Activated CD8-positive, alpha-beta T cell treated with anti-CD3 and anti-CD28 coated beads, Interleukin-2, amount 10 ng/mL, durations not matched to agents 7 days and 5 days (primary cell): ENCODE results near the gene NUMA1. TPM values are rescaled to one million over a fixed set of nuclear protein-coding genes. Genes with fewer than 3 reads are reported as not detected.

Source experiments
- ATAC-seq: fragments of 150-1000 bp; cut with Tn5 transposase; one replicate; pipeline ENCODE4 v1.10.0; 2021; ENCODE audit warnings: moderate library complexity
- CTCF ChIA-PET: fragments of 350-600 bp; sonication (Branson Sonifier 250); formaldehyde crosslinking; loops from one replicate; lab custom pipeline; 2021; ENCODE audit warnings: antibody characterized with exemption; lab: Charles Lee
- POLR2A ChIA-PET: fragments of 350-600 bp; sonication (Branson Sonifier 250); formaldehyde crosslinking; loops from one replicate; lab custom pipeline; 2021; ENCODE audit warnings: antibody characterized with exemption; lab: Charles Lee
- DNase-seq: peaks from one replicate; pipeline ENCODE4 v3.0.0-alpha.2; 2020
- H3K27ac Mint-ChIP-seq: one replicate; pipeline ENCODE4 v1.8.0; 2021; ENCODE audit warnings: mild to moderate bottlenecking, mixed read lengths
- H3K27me3 Mint-ChIP-seq: one replicate; pipeline ENCODE4 v1.8.0; 2021; ENCODE audit warnings: low read depth, mixed read lengths
- H3K36me3 Mint-ChIP-seq: one replicate; pipeline ENCODE4 v1.8.0; 2021; ENCODE audit warnings: low read depth, mixed read lengths
- H3K4me1 Mint-ChIP-seq: one replicate; pipeline ENCODE4 v1.8.0; 2021; ENCODE audit warnings: low read depth, mixed read lengths
- H3K4me3 Mint-ChIP-seq: one replicate; pipeline ENCODE4 v1.8.0; 2021; ENCODE audit warnings: mild to moderate bottlenecking, mixed read lengths
- H3K9me3 Mint-ChIP-seq: one replicate; pipeline ENCODE4 v1.8.0; 2022; ENCODE audit warnings: mixed read lengths; ENCODE audit not compliant: insufficient read depth
- total RNA-seq, 2 experiments: library from RNA; stranded (reverse); gene quantifications; one replicate each; pipeline ENCODE4 v1.2.3, GENCODE V29; 2021

NUMA1 gene
- total RNA-seq, 2 experiments from 2014 or later: 198 to 199 TPM

DNA sequence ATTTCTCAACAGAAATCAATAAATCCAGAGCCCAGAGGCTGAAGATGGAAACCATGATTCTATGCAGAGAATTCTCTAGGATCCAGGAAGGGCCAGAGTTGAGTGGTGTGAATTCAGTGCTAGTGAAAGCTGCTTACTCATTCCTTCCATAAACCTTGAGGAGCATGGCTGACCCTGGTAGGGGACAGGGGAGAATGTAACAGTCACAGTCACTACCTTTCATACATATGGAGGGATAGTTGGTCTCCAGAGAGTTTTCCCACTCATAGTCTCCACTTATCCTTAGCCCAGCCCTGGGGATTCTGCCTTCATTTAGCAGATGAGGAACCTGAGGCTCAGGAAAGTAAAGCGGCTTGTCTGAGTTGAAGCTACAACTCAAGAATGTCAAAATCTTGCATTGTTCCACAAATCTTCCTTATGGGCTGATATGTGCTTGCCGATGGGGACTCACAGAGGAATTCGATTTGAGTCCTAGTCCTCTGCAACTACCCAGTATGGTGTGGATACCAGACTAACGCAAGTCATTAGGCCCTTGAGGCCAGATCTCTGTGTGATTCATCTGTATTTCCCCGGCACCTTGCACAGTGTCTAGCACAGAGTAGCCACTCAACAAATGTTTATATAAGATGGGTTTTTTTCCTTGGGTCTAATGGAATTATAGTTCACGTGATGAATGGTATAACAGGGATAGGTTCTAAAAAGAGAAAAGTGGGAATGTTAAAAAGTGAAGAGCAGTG is 35.8 kb upstream of the NUMA1 start:
- no peaks in the 10 kb centered on the region for H3K27me3 Mint-ChIP-seq
- DNase-seq (no peak), ATAC-seq (no peak)
- CTCF ChIA-PET: interaction anchor here (1.0 to 2.7 kb wide), 2 partner anchors 9 to 28 kb away, joined by 3 to 9 read pairs; no protein-coding TSS in a partner anchor
- H3K9me3 Mint-ChIP-seq: no peaks in the 10 kb centered on the region
- peaks cover 22% of the 10 kb centered on the region for H3K4me1 Mint-ChIP-seq
- H3K36me3 Mint-ChIP-seq: peaks cover 2% of the 10 kb centered on the region
- H3K27ac Mint-ChIP-seq: no peak overlapping the region
- POLR2A ChIA-PET: no interaction called here
- no peak overlapping the region for H3K4me3 Mint-ChIP-seq

DNA sequence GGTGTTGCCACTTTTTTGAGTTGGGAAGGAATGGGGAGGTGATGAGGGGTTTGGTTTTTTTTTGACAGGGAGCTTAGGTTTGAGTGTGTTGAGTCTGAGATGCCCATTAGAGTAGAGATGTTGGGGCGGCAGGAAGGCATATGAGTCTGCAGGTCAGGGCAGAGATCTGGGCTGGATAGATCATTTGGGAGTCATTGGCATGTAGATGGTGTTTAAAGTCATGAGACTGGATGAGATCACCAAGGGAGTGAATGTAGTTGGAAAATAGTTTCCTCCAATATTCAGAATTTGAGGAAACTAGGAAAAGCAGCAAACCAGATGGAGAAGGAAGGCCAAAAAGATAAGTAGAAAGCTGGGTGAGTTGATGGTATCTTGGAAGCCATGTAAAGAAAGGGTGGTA is 34.2 kb upstream of the NUMA1 start:
- no peaks in the 10 kb centered on the region for H3K27me3 Mint-ChIP-seq
- peaks cover 26% of the 10 kb centered on the region for H3K4me1 Mint-ChIP-seq
- POLR2A ChIA-PET: no interaction called here
- CTCF ChIA-PET: interaction anchor here (2.7 kb wide), 1 partner anchor 29 kb away, joined by 9 read pairs; no protein-coding TSS in a partner anchor
- DNase-seq (no peak), ATAC-seq (no peak)
- H3K27ac Mint-ChIP-seq: no peak overlapping the region
- H3K4me3 Mint-ChIP-seq: no peak overlapping the region
- peaks cover 8% of the 10 kb centered on the region for H3K36me3 Mint-ChIP-seq
- H3K9me3 Mint-ChIP-seq: no peaks in the 10 kb centered on the region

- peak overlapping the region; percentile 95 for H3K4me3 Mint-ChIP-seq
- DNase-seq (no peak), ATAC-seq (no peak)
- peaks cover 8% of the 10 kb centered on the region for H3K36me3 Mint-ChIP-seq
- peak overlapping the region; percentile 100 for H3K27ac Mint-ChIP-seq
- H3K27me3 Mint-ChIP-seq: no peaks in the 10 kb centered on the region
- CTCF ChIA-PET: interaction anchor here (1.1 to 3.7 kb wide), 6 partner anchors 11 to 321 kb away, joined by 3 to 25 read pairs (median 6); partner anchors contain the start of gene CLPB
- no peaks in the 10 kb centered on the region for H3K9me3 Mint-ChIP-seq
- peaks cover 20% of the 10 kb centered on the region for H3K4me1 Mint-ChIP-seq
- POLR2A ChIA-PET: interaction anchor here (0.6 to 3.6 kb wide), 16 partner anchors 11 to 1894 kb away, joined by 3 to 45 read pairs (median 4); partner anchors contain the start of genes INPPL1, LAMTOR1, RNF121 and XNDC1N
Observed at GRCh38 chr11:72112978-72113808, 32.9 kb upstream of the NUMA1 start.

GRCh38 chr11:72112143-72112977 is 32.0 kb upstream of the NUMA1 start, which contains the start of gene ANAPC15:
ANAPC15 (minus strand) TSS chr11:72112695; CDS start chr11:72111276, 1,419 bp downstream.
- POLR2A ChIA-PET: interaction anchor here (0.6 to 3.6 kb wide), 17 partner anchors 11 to 1895 kb away, joined by 3 to 45 read pairs (median 4); partner anchors contain the start of genes INPPL1, LAMTOR1, RNF121 and XNDC1N
- Mint-ChIP-seq H3K4me1 (peaks cover 20% of the 10 kb centered on the region), H3K27ac (peak within 1 kb of the TSS; percentile 100), H3K4me3 (peak within 1 kb of the TSS; percentile 95), H3K9me3 (no peaks in the 10 kb centered on the region), H3K27me3 (no peaks in the 10 kb centered on the region), H3K36me3 (peaks cover 8% of the 10 kb centered on the region)
- ATAC-seq: peak; percentile 93
- CTCF ChIA-PET: interaction anchor here (1.1 to 3.7 kb wide), 6 partner anchors 10 to 322 kb away, joined by 3 to 25 read pairs (median 6); partner anchors contain the start of gene CLPB
- DNase-seq: peak; percentile 100

DNA sequence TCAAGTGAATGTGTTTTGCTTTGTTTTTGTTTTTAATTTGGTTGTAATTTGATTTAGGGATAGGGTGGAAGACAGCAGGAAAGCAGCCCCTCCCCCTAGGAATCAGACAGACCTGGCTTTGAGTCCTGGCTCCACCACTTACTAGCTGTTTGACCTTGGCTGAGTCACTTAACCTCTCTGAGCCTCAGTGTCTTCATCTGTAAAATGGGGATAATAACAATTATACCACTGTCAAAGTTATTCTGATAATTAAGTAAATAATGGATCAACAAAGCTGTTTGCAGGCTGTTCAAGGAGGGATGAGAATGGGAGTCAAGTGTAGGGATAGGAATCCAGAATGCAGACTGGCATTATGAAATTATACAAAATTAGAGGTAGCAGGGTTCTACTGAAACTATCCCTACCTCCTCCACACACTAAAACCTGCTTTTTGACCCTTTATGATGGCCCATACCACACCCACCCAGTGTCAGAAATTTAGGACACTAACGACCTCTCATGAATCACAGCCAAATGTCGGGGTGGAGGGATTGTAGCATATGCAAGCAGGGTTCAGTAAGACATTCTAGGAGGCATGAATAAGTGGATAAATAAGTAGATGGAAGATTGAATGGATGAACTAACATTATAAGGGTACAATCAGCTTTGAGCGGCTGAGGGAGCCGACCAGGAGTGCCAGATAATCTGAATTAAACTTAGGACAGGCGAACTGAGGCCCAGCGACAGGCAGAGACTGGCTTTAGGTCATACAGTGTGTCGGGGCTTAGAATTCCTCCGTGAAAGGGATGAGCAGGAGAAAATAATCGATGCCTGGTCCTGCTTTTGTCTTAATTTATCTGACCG is 31.2 kb upstream of the NUMA1 start:
- H3K9me3 Mint-ChIP-seq: no peaks in the 10 kb centered on the region
- CTCF ChIA-PET: interaction anchor here (1.1 to 3.7 kb wide), 7 partner anchors 9 to 323 kb away, joined by 3 to 25 read pairs (median 4); partner anchors contain the start of gene CLPB
- DNase-seq: no peak
- H3K4me1 Mint-ChIP-seq: peaks cover 20% of the 10 kb centered on the region
- H3K4me3 Mint-ChIP-seq: peak overlapping the region; percentile 95
- no peaks in the 10 kb centered on the region for H3K27me3 Mint-ChIP-seq
- H3K27ac Mint-ChIP-seq: peak overlapping the region; percentile 100
- POLR2A ChIA-PET: interaction anchor here (0.9 to 3.6 kb wide), 10 partner anchors 10 to 319 kb away, joined by 3 to 45 read pairs (median 4); partner anchors contain the start of genes LAMTOR1, RNF121 and XNDC1N
- H3K36me3 Mint-ChIP-seq: peaks cover 8% of the 10 kb centered on the region
- no peak for ATAC-seq

DNA sequence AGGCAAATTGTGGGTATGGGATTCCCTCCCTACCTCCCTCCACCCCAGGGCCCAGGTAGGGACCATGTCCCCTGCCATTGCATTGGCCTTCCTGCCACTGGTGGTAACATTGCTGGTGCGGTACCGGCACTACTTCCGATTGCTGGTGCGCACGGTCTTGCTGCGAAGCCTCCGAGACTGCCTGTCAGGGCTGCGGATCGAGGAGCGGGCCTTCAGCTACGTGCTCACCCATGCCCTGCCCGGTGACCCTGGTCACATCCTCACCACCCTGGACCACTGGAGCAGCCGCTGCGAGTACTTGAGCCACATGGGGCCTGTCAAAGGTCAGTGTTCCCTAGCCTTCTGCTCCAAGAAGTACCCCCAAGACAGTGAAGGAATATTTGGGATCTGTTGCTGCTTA is 25.5 kb upstream of the NUMA1 start, which contains the start of gene TOMT:
TSS of gene TOMT (plus strand) at position 37 of the 400 bp plus-strand sequence. CDS start at position 65, 28 bp downstream.
- no peak for DNase-seq
- Mint-ChIP-seq H3K27me3 (no peaks in the 10 kb centered on the region), H3K4me1 (peaks cover 30% of the 10 kb centered on the region), H3K9me3 (no peaks in the 10 kb centered on the region), H3K36me3 (peaks cover 23% of the 10 kb centered on the region), H3K4me3 (no peak within 1 kb of the TSS), H3K27ac (no peak within 1 kb of the TSS)
- no peak for ATAC-seq
- CTCF ChIA-PET: interaction anchor here (0.8 to 1.8 kb wide), 3 partner anchors 14 to 81 kb away, joined by 4 read pairs; no protein-coding TSS in a partner anchor
- POLR2A ChIA-PET: interaction anchor here (0.7 to 1.4 kb wide), 2 partner anchors 11 to 1027 kb away, joined by 3 read pairs; no protein-coding TSS in a partner anchor

DNA sequence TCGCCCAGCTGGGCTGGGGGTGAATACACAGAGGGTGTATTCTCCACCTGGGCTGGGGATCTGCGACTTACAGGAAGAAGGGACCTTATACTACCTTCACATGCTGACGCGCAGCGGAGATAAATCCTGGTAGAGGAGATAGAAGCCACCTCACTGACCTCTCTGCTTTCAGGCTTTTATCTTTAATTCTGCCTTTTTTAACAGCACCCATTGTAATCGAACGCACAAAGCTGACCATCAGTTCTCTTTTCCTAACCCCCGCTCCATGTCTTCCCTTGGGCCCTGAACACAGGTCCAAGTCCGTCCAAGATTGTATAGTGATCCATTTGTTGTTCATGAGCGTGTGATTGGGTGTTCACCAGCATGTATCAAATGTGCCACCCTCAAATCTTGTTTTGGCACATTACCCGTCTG is 23.4 kb upstream of the NUMA1 start:
- Mint-ChIP-seq H3K9me3 (no peaks in the 10 kb centered on the region), H3K4me3 (peak overlapping the region; percentile 96), H3K27me3 (no peaks in the 10 kb centered on the region), H3K27ac (peak overlapping the region; percentile 87), H3K4me1 (peaks cover 38% of the 10 kb centered on the region), H3K36me3 (peaks cover 25% of the 10 kb centered on the region)
- DNase-seq (no peak), ATAC-seq (no peak)
- CTCF ChIA-PET: interaction anchor here (0.8 kb wide), 1 partner anchor 78 kb away, joined by 3 read pairs; no protein-coding TSS in a partner anchor
- POLR2A ChIA-PET: interaction anchor here (5.4 kb wide), 1 partner anchor 8 kb away, joined by 45 read pairs; the partner anchor contains the start of gene ANAPC15

DNA sequence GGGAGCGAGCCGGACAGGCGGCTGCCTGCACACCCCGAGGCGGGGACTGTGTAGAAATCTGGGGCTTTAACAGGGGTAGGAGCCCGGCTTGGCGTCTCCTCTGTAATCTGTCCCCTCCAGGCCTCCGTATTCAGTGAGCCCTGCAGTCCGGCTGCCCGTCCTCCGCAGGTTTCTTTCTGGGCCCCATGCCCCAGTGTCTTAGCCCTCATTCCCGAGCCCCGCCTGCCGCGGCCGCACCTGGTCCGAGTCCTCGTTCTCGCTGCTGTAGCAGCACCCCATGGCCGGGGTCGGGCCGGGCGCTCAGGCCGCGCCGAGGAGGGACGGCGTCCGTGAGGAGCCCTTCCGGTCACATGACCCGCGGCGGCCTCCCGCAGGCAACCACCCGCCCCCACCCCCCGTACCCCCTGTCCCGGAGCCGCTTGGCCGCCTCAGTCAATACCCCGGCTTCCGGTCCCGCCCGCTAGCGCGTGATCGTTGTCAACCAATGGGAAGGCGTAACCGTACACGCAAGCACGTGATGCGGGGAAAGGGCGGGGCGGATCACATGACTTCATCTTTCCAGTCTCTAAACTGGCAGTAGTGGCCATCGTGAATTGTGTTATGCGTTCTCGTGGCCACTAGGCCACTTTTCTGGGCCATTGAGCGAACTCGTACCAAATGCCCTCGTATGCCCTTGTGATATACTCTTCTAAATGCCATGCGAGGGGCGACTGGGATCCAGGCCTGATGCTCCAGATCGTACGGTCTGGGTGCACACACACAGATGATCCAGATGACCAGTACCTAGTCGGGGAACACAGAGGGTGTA is 22.8 kb upstream of the NUMA1 start, which contains the start of gene LAMTOR1:
TSS of gene LAMTOR1 (minus strand) at position 352 of the 808 bp plus-strand sequence. CDS start at position 279, 73 bp downstream.
- Mint-ChIP-seq H3K4me1 (peaks cover 38% of the 10 kb centered on the region), H3K9me3 (no peaks in the 10 kb centered on the region), H3K27me3 (no peaks in the 10 kb centered on the region), H3K27ac (peak within 1 kb of the TSS; percentile 87), H3K4me3 (peak within 1 kb of the TSS; percentile 96), H3K36me3 (peaks cover 31% of the 10 kb centered on the region)
- ChIA-PET POLR2A (interaction anchor here (5.4 kb wide), 1 partner anchor 9 kb away, joined by 45 read pairs; the partner anchor contains the start of gene ANAPC15), CTCF (interaction anchor here (0.8 to 4.5 kb wide), 8 partner anchors 10 to 327 kb away, joined by 3 to 48 read pairs (median 3); partner anchors contain the start of gene ANAPC15)
- DNase-seq (peak; percentile 99), ATAC-seq (peak; percentile 95)

GRCh38 chr11:72102631-72102945 is 22.2 kb upstream of the NUMA1 start:
- H3K27me3 Mint-ChIP-seq: no peaks in the 10 kb centered on the region
- ChIA-PET POLR2A (interaction anchor here (5.4 kb wide), 1 partner anchor 10 kb away, joined by 45 read pairs; the partner anchor contains the start of gene ANAPC15), CTCF (interaction anchor here (0.9 to 4.5 kb wide), 8 partner anchors 8 to 328 kb away, joined by 3 to 48 read pairs (median 4); partner anchors contain the start of gene ANAPC15)
- H3K4me1 Mint-ChIP-seq: peaks cover 38% of the 10 kb centered on the region
- no peaks in the 10 kb centered on the region for H3K9me3 Mint-ChIP-seq
- DNase-seq (no peak), ATAC-seq (no peak)
- H3K4me3 Mint-ChIP-seq: peak overlapping the region; percentile 96
- peak overlapping the region; percentile 87 for H3K27ac Mint-ChIP-seq
- peaks cover 37% of the 10 kb centered on the region for H3K36me3 Mint-ChIP-seq
